Parathyroid adenoma (tissue), 2 donors: ENCODE results near the gene MEF2B.
"Not testable (repeated sequence)": the region's sequence is repeated elsewhere in the genome, so short reads cannot be mapped to it uniquely, and the experiment has no call there.

Source experiments
- H2AFZ ChIP-seq: fragments of 300-600 bp; sonication (generic); one replicate; pipeline ENCODE4 v1.7.0; 2017; ENCODE audit warnings: antibody characterized with exemption, mild to moderate bottlenecking
- H3K27ac ChIP-seq: fragments of 300-600 bp; sonication (generic); one replicate; pipeline ENCODE4 v1.7.0; 2017
- H3K27me3 ChIP-seq: fragments of 300-600 bp; sonication (generic); one replicate; pipeline ENCODE4 v1.7.0; 2017; ENCODE audit warnings: low read length; ENCODE audit not compliant: control insufficient read depth, insufficient read depth
- H3K36me3 ChIP-seq: fragments of 300-600 bp; sonication (generic); one replicate; pipeline ENCODE4 v1.7.0; 2017; ENCODE audit warnings: low read length; ENCODE audit not compliant: control insufficient read depth, insufficient read depth
- H3K4me1 ChIP-seq: fragments of 300-600 bp; sonication (generic); one replicate; pipeline ENCODE4 v1.7.0; 2017; ENCODE audit warnings: control low read depth
- H3K4me2 ChIP-seq: fragments of 300-600 bp; sonication (generic); one replicate; pipeline ENCODE4 v1.7.0; 2017; ENCODE audit warnings: low read length
- H3K4me3 ChIP-seq: fragments of 300-600 bp; sonication (generic); one replicate; pipeline ENCODE4 v1.7.0; 2017; ENCODE audit warnings: low read depth, low read length
- H3K79me2 ChIP-seq: fragments of 300-600 bp; sonication (generic); one replicate; pipeline ENCODE4 v1.7.0; 2017; ENCODE audit warnings: control low read depth
- H3K9ac ChIP-seq: fragments of 300-600 bp; sonication (generic); one replicate; pipeline ENCODE4 v1.7.0; 2017; ENCODE audit warnings: mild to moderate bottlenecking
- H3K9me3 ChIP-seq: fragments of 300-600 bp; sonication (generic); one replicate; pipeline ENCODE4 v1.7.0; 2017; ENCODE audit warnings: low read length; ENCODE audit not compliant: control insufficient read depth
- CTCF ChIP-seq: fragments of 300-600 bp; sonication (generic); IDR thresholded peaks from one replicate; pipeline ENCODE4 v1.7.0; 2017; ENCODE audit warnings: antibody characterized with exemption, mild to moderate bottlenecking
- donor health status: primary hyperparathyroidism.

Gene MEF2B

GRCh38 chr19:19176950-19177349 lies 6.9 kb upstream of the MEF2B start:
- H3K27me3 ChIP-seq, result no peaks in the 10 kb centered on the region
- no peaks in the 10 kb centered on the region for H3K9me3 ChIP-seq
- H3K4me1 ChIP-seq, result no peaks in the 10 kb centered on the region
- no peaks in the 10 kb centered on the region for H3K79me2 ChIP-seq
- no peak overlapping the region for H3K4me2 ChIP-seq
- TF ChIP-seq CTCF, result no peak
- no peak overlapping the region for H3K9ac ChIP-seq
- no peak overlapping the region for H3K27ac ChIP-seq
- no peak overlapping the region for H3K4me3 ChIP-seq
- H3K36me3 ChIP-seq, result no peaks in the 10 kb centered on the region
- no peak overlapping the region for H2AFZ ChIP-seq

- H3K36me3 ChIP-seq, H3K27ac ChIP-seq, H2AFZ ChIP-seq, H3K9ac ChIP-seq, H3K27me3 ChIP-seq, H3K79me2 ChIP-seq, H3K4me1 ChIP-seq, H3K4me2 ChIP-seq, H3K9me3 ChIP-seq, H3K4me3 ChIP-seq: not testable (repeated sequence)
Measured at GRCh38 chr19:19173243-19173642, 3.2 kb upstream of the MEF2B start.

GRCh38 chr19:19171821-19172532 lies 1.9 kb upstream of the MEF2B start:
- TF ChIP-seq CTCF, result no peak
- Histone ChIP-seq H3K79me2 (no peaks in the 10 kb centered on the region), H3K4me3 (no peak overlapping the region), H3K4me2 (no peak overlapping the region), H3K27me3 (no peaks in the 10 kb centered on the region), H3K4me1 (peaks cover 2% of the 10 kb centered on the region), H3K9me3 (no peaks in the 10 kb centered on the region), H2AFZ (no peak overlapping the region), H3K27ac (no peak overlapping the region), H3K9ac (no peak overlapping the region), H3K36me3 (no peaks in the 10 kb centered on the region)

- Histone ChIP-seq H3K9ac (no peak overlapping the region), H3K4me1 (peaks cover 2% of the 10 kb centered on the region), H2AFZ (no peak overlapping the region), H3K36me3 (no peaks in the 10 kb centered on the region), H3K79me2 (no peaks in the 10 kb centered on the region), H3K9me3 (no peaks in the 10 kb centered on the region), H3K27ac (no peak overlapping the region), H3K4me2 (no peak overlapping the region), H3K4me3 (no peak overlapping the region), H3K27me3 (no peaks in the 10 kb centered on the region)
- no peak for TF ChIP-seq CTCF
Measured at GRCh38 chr19:19170873-19171672, 1.0 kb upstream of the MEF2B start.

GRCh38 chr19:19169236-19170052 lies 619 bp downstream of the MEF2B start:
- Histone ChIP-seq H3K4me3 (no peak overlapping the region), H3K36me3 (no peaks in the 10 kb centered on the region), H3K27ac (no peak overlapping the region), H3K9me3 (no peaks in the 10 kb centered on the region), H3K4me2 (no peak overlapping the region), H3K27me3 (no peaks in the 10 kb centered on the region), H3K9ac (no peak overlapping the region), H3K79me2 (no peaks in the 10 kb centered on the region), H3K4me1 (peaks cover 2% of the 10 kb centered on the region), H2AFZ (no peak overlapping the region)
- TF ChIP-seq CTCF, result no peak
